Measurements from ENCODE around the gene LY6G6F.
A peak's percentile ranks its signal among the peaks of the same experiment; 100 is the strongest.

LY6G6F gene

GRCh38 chr6:31706599-31706998 lies at the start of gene LY6G6F:
Gene LY6G6F, plus strand, starts transcription at chr6:31706866. Its CDS starts 41 bp downstream, at chr6:31706907.
- no peak for DNase-seq

GRCh38 chr6:31657406-31658157 lies 49.1 kb upstream of the LY6G6F start:
- DNase-seq, result no peak

DNA sequence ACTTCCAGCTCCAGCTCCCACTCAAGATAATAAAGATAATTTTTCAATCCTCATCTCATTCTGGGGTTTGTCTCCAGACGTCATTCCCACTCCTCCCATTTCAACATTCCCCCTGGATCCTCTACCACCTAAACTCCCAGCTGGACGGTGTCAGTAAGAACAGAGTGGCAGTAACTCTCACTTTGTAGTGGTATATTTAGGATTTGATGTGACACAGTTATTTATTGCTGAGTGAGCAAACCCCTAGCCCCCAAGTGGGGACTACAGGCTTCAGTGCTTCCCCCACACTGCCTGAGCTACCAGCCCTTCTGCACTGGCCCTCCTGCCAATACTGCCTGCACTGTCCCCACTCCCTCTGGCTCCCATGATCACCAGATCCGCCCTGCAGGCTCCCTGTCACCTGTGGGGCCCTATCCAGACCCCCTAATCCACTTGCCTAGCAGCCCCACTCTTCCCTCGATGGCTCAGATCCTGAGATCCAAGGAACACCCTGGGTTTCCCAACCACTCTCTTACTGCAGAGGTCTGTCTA lies 48.4 kb upstream of the LY6G6F start:
- DNase-seq, result no peak

DNA sequence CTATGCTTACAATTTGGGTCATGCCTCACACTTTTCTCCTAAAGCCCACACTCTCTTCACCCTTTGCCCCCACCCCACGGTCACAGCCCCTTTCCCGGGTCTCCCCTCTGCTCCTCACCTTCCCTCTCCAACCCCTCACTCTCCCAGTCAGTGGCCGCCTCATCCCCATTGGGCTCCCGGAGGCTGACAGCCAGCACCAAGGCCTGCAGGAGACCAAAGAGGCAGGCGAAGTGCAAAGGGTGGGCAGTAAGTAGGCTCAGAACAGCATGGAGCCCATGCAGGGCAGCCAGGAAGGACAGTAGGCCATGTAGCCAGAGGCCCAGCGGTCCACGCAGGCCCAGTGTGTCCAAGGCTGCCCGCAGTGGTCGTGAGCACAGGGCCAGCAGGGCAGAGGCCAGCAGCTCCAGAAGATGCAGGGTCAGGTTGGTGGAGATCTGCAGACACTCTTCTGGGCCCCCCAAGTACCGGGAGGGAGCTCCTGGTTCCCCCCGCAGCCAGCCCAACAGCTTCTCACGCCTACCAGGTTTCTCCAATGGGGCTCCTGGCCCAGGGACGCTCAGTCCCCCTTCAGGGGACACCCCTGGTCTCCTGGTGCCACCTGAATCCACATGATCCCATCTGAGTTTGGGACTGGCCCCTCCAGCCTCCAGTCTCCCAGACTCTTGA lies 47.5 kb upstream of the LY6G6F start:
- DNase-seq, result no peak

DNA sequence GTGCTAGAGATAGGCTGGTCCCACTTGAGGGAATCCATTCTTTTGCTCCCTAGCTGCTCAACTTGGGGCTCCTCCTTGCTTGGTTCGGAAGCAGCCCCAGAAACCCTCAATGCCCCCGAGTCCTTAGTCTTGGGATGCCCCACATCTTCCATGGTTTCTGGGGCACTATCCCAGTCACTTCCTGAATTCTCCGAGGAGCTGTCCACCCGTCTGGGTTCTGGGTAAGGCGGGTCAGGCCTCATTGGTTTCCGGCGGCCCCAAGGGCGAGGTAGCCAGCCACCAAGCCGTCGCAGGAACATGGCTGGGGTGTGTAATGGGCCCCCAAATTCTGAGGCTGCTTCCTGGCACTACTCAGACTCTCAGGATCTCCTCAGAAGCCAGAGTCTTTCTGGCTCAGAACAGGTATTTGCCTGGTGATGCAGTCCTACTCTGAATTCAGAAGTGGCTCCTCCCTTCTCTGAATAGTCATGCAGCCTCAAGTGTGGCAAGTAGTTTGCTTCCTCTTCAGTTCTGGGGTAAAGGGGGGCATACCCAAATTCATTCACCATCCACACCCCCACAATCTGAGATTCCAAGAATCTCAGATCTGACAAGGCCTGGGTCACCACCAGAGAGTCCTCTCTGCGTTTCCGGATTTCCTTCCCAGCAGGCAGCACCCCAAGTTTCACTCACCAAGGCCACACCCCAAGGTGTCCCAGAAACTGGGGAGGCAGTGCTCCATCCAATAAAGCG lies 46.9 kb upstream of the LY6G6F start:
- DNase-seq, result peak in 2 of 51 donors; percentile 2 to 32

DNA sequence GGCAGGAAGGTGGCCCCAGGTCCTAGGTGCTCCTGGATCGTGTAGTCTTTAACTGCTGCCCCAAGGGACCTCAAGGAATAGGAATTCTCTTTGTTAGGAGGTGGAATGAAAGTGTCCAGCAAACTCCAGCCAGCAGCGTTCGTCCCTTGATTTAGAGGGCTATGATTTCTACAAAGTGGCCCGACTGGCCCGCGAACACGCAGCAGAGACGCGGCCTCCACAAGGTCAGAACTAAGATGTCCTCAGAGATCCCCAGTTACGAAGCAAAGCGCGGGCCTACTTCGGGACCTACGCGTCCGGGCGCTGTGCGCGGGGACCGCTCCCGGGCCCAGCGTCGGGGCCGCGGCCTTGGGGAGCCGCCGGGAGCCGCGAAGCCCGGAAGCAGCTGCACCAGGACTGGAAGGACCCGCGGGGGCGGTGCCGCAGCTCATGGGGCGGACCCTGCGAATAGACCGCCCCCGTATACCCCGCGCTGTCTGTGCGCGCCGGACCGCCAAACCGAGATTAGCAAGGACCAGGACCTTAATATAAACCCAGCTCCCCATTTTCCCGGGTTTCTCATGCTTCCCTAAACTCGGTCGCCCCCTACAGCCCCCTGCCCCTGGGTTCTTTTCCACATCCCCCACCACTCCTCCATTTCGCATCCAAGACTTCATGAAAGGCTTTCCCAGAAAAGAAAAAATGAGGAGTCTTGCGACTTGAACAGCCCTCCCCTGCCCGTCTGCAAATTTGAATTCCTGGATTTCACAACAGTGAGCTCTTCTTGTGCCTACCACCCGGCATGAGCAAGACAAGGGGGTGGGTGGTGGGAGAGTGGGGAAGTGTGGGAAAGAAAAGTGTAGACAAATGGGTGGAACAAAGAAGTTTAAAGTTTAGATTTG lies 46.0 kb upstream of the LY6G6F start, which contains the start of gene C6orf47:
Gene C6orf47 (minus strand): TSS at position 398 of the 881 bp plus-strand sequence. CDS start 831 bp downstream, outside the sequence.
- peak in 48 of 51 donors; percentile 24 to 84 (median 62) for DNase-seq

DNA sequence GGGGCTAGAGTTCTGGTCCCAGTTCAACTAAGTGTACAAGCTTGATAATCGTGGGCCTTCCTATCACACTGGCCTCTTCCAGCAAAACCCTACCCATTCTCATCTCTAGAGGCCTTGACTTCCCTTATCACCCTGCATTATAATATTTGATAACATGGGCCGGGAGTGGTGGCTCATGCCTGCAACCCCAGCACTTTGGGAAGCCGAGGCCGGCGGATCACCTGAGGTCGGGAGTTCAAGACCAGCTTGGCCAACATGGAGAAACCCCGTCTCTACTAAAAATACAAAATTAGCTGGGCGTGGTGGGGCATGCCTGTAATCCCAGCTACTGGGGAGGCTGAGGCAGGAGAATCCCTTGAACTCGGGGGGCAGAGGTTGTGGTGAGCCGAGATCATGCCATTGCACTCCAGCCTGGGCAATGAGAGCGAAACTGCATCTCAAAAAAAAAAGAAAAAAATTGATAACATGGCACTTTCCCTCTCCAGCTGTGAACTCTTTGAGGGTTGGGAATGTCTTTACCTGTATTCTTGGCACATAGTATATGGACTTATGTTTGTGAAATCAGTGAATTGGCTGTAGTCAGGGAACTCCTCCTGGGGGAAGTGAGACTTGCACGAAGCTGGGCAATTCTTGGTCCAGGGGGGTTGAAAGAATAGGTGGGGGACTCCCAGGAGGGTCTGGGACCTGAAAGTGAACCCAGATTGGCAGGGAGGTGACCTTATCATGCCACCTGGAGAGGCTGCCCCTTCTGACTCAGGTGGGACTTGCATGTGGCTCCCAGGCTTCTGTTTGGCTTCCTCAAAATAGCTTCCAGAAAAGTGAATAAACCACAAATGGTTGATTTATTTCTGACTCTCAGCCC lies 45.2 kb upstream of the LY6G6F start:
- no peak for DNase-seq

DNA sequence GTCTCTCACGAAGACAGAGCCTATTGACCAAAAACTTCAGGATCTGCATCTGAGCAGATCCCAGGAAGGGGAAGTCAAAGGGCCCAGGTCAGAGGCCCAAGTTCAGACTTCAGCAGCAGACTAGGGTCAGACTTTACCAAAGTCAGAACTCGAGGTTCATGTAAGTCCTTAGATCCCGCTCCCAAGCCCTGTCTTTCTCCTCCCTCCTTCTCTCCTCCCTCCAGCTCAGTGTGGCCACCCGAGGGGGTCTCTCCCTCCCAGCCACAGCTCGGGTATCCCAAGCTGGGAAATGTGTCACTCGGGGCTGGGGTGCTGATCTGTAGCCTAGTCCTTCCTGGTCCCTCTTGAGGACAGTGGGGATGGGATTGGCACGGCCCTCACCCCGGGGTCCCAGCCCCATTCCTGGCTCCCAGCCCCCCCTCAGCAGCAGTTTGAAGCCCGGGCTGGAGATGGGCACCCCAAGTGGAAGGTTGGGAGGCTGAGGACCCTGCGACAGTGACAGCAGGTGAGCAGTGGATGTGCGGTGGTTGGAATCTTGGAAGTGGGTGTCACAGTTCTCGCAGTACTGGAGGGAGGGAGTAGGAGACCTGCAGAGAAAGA lies 44.4 kb upstream of the LY6G6F start:
- DNase-seq, result no peak

DNA sequence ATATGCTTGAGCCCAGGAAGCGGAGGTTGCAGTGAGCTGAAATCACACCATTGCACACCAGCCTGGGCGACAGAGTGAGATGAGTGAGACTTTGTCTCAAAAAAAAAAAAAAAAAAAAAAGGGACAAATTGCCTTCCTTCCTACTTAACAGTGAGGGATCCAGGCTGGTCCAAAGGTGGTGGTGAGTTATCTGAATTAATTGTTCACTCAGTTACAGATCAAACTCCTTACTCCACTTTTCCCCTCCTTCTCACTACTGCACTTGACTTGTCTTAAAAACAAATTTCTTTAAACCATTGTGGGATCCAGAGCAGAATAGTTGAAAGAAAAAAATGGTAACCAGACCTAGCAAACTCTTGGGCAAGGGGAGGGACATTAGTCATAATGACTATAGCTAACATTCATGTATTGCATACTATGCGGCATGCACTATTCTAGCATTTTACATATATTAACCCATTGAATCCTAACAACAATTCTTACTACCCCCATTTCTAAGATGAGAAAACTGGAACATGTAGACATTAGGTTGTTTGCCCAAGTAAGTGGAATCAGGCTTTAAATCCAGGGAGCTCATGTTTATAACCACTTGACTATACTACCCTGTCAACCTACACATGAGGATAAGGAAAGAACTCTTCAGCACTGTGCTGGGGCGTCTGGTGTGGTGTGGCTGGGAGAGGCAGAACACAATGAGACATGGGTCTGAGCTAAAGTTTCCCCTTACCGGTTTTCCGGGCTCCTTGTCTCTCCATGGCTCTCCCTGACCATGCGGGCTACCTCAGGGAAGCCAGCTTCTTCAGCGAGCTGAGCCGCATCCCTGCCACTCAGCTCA lies 43.3 kb upstream of the LY6G6F start:
- no peak for DNase-seq

- DNase-seq, result peak in 3 of 51 donors; percentile 5 to 13 (median 6)
Measured at GRCh38 chr6:31663961-31664789, 42.5 kb upstream of the LY6G6F start.

DNA sequence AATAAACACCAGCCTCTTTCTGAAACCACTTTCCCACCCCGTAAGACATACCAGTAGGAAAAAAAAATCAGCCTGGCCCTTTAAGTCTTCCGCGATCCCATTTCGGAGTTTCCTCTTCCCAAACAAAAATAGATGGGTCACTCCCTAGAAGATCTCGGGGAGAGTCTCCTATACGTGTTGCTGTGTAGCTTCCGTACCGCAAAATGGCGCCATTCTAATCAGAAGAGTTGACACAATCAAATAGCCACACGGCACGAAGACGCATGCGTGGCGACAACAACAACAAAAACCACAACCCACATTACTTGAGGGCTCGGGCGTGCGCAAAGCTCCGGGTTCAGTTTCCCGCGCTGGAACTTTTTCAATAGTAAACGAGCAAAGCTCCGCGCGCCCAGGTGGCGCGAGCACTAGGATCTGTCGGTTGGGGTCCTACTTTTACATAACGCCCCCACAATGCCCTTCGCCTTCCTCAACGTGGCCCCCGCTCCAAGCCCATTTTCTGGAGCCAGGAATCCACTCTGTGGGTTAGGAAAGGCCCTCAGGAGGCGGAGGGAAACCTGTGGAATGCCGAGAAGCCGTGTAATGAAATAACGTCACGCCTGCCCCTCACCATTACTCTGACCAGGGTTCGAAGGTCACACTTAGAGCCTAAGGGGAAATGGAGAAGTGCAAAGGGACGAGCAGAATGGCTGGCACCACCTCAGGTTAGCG lies 41.7 kb upstream of the LY6G6F start, which contains the start of gene GPANK1:
Gene GPANK1 (minus strand): TSS at position 208 of the 711 bp plus-strand sequence. CDS start 519 bp downstream, outside the sequence.
- peak in 50 of 51 donors; percentile 46 to 94 (median 78) for DNase-seq

DNA sequence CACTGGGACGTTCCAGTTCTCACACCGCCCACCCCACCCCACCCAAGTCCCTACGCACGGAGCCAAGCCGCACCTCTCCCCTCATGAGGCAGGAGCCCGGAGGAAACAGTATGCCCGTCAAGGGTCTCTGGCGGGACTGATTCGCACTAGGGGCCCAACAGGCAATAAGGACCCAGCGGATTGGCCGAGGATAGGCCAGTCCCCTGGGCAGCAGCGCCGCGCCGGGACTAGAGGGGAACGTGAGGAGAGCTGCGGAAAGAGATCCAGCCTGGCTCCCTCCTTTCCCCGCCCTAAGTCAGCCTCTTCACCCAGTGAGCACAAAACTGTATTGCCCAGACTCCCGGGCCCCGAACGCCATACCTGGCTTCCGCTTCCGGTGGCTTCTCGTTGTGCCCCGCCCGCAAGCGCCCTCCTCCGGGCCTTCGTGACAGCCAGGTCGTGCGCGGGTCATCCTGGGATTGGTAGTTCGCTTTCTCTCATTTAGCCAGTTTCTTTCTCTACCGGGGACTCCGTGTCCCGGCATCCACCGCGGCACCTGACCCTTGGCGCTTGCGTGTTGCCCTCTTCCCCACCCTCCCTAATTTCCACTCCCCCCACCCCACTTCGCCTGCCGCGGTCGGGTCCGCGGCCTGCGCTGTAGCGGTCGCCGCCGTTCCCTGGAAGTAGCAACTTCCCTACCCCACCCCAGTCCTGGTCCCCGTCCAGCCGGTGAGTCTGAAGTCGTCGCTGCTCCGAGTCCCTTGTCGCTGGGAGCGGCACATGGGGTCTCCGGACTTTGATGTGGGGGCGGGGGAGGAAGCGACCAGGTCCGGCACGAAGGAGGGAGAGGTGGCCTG lies 40.9 kb upstream of the LY6G6F start, which contains the start of gene CSNK2B:
Gene CSNK2B (plus strand): TSS at position 580 of the 836 bp plus-strand sequence. CDS start 752 bp downstream, outside the sequence.
- DNase-seq, result peak in 50 of 51 donors; percentile 79 to 99 (median 98)

DNA sequence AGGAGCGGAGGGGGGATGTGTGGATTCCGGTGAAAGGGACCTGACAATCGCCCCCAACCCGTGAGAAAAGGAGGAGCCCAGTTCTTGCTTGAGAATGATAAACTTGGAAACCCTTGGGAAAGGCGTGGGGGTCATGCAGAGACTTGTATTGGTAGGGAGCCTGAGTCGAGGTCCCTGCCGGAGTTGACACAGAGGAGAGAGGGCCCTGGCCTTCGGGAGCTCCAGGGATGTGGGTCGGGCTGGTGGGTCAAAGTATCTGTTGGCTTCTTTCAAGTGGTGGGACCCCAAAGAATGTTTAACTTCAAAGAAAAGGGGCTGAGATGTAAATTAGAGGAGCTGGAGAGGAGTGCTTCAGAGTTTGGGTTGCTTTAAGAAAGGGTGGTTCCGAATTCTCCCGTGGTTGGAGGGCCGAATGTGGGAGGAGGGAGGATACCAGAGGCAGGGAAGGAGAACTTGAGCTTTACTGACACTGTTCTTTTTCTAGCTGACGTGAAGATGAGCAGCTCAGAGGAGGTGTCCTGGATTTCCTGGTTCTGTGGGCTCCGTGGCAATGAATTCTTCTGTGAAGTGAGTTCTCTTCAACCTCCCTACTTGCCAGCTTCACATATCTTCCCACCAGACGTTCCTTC lies 40.2 kb upstream of the LY6G6F start:
- DNase-seq, result peak in 1 of 51 donors; percentile 40

DNA sequence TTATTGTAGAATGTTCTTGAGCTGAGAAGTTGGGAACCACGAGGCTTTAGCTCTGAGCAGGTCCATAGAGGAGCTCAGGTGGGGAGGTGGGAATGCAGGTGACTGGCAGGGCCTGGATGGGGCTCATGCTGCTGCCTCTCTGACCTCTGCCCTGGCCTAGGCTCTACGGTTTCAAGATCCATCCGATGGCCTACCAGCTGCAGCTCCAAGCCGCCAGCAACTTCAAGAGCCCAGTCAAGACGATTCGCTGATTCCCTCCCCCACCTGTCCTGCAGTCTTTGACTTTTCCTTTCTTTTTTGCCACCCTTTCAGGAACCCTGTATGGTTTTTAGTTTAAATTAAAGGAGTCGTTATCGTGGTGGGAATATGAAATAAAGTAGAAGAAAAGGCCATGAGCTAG lies 37.0 kb upstream of the LY6G6F start, which contains the start of gene LY6G5B:
Gene LY6G5B (plus strand): TSS at position 301 of the 400 bp plus-strand sequence. CDS start 975 bp downstream, outside the sequence.
- DNase-seq, result no peak

Measured in hypothalamus (tissue), 51 donors.